Right atrium auricular region (tissue), 2 donors: Measurements from ENCODE around the gene RIMS1. TPM values are rescaled to one million over a fixed set of nuclear protein-coding genes. Genes with fewer than 3 reads are reported as not detected.

Experiments
- DNase-seq: peaks from one replicate; pipeline ENCODE4 v3.0.0-alpha.2; 2019; ENCODE audit warnings: low spot score
- H3K27ac ChIP-seq, 2 donors: fragments of 200-600 bp; sonication (generic); 1 replicate in 1 of 2; 2 replicates in 1 of 2; pipeline ENCODE4 v1.5.1; 2016 to 2019
- H3K27me3 ChIP-seq, 2 donors: fragments of 200-600 bp; sonication (generic); one replicate each; pipeline versions ENCODE4 v1.5.1 to v1.6.0; 2017 to 2019
- H3K36me3 ChIP-seq: fragments of 200-600 bp; sonication (generic); one replicate; pipeline ENCODE4 v1.5.1; 2016
- H3K4me1 ChIP-seq, 2 donors: fragments of 200-600 bp; sonication (generic); one replicate each; pipeline versions ENCODE4 v1.5.1 to v1.6.0; 2017 to 2019
- H3K4me3 ChIP-seq, 2 donors: fragments of 200-600 bp; sonication (generic); 1 replicate in 1 of 2; 2 replicates in 1 of 2; pipeline ENCODE4 v1.5.1; 2017 to 2019; ENCODE audit warnings: mild to moderate bottlenecking in 1 of 2, moderate library complexity in 1 of 2
- H3K9me3 ChIP-seq, 2 donors: fragments of 200-600 bp; sonication (generic); one replicate each; pipeline ENCODE4 v1.5.1; 2019
- CTCF ChIP-seq, 2 donors: fragments of 200-600 bp; sonication (generic); IDR thresholded peaks; one replicate each; pipeline ENCODE4 v1.5.1; 2019; ENCODE audit warnings: antibody characterized with exemption in 2 of 2
- total RNA-seq, 2 donors: library from RNA; depleted of rRNA; stranded (reverse); fragments of >200 nt; gene quantifications; one replicate each; pipeline ENCODE4 v1.1.0, GENCODE V29; 2016

The RIMS1 gene
- total RNA-seq, 2 donors from 2014 or later = 0.55 to 1.3 TPM

- H3K4me3 ChIP-seq = no peak overlapping the region
- DNase-seq = no peak
- no peak overlapping the region for H3K27ac ChIP-seq
- H3K4me1 ChIP-seq = no peaks in the 10 kb centered on the region
- no peak for TF ChIP-seq CTCF (IDR thresholded peaks at IDR 0.05)
- no peaks in the 10 kb centered on the region for H3K9me3 ChIP-seq
- H3K36me3 ChIP-seq = no peaks in the 10 kb centered on the region
- H3K27me3 ChIP-seq = no peaks in the 10 kb centered on the region
Measured at GRCh38 chr6:72446430-72446829, 560.1 kb downstream of the RIMS1 start.
